WTC11 (cell line): Measurements from ENCODE around the gene SLBP. TPM values are rescaled to one million over a fixed set of nuclear protein-coding genes. Genes with fewer than 3 reads are reported as not detected.

Experiments used
- ATAC-seq: fragments of 200-7000 bp; cut with Tn5 transposase; 2 replicates; pipeline ENCODE4 v1.10.0; 2021; ENCODE audit warnings: mild to moderate bottlenecking, moderate library complexity
- CTCF ChIA-PET: fragments of 300-600 bp; sonication (Branson Sonifier 250); formaldehyde crosslinking; loops from one replicate; lab custom pipeline; 2021; ENCODE audit warnings: antibody characterized with exemption; lab: Charles Lee
- POLR2A ChIA-PET: fragments of 350-600 bp; sonication (Branson Sonifier 250); formaldehyde crosslinking; loops from one replicate; lab custom pipeline; 2021; ENCODE audit warnings: antibody characterized with exemption; lab: Charles Lee
- DNase-seq: peaks from one replicate; pipeline ENCODE4 v3.0.0; 2021; ENCODE audit warnings: low spot score
- H3K27ac Mint-ChIP-seq: 2 replicates; pipeline ENCODE4 v1.8.0; 2021; ENCODE audit warnings: mixed read lengths
- H3K27me3 Mint-ChIP-seq: 2 replicates; pipeline ENCODE4 v1.8.0; 2021; ENCODE audit warnings: low read depth, mild to moderate bottlenecking, moderate library complexity, mixed read lengths
- H3K36me3 Mint-ChIP-seq: 2 replicates; pipeline ENCODE4 v1.8.0; 2021; ENCODE audit warnings: mixed read lengths
- H3K4me1 Mint-ChIP-seq: 2 replicates; pipeline ENCODE4 v1.8.0; 2022; ENCODE audit warnings: mixed read lengths
- H3K4me3 Mint-ChIP-seq: 2 replicates; pipeline ENCODE4 v1.8.0; 2021; ENCODE audit warnings: mild to moderate bottlenecking, moderate library complexity, mixed read lengths
- H3K9me3 Mint-ChIP-seq: 2 replicates; pipeline ENCODE4 v1.8.0; 2021; ENCODE audit warnings: mixed read lengths
- AR ChIP-seq: fragments of 250-450 bp; sonication (Bioruptor Pico); IDR thresholded peaks from 2 replicates; pipeline ENCODE4 v1.9.0; 2021; ENCODE audit warnings: mild to moderate bottlenecking
- ARID4B ChIP-seq: sonication (generic); formaldehyde crosslinking; IDR thresholded peaks from 2 replicates; pipeline ENCODE4 v1.8.0; 2023; ENCODE audit warnings: missing genetic modification reagents, mild to moderate bottlenecking, borderline replicate concordance
- ATF1 ChIP-seq: sonication (generic); formaldehyde crosslinking; IDR thresholded peaks from 2 replicates; pipeline ENCODE4 v1.8.1; 2023; ENCODE audit warnings: mild to moderate bottlenecking, moderate library complexity, missing genetic modification reagents
- ATF3 ChIP-seq: sonication (generic); formaldehyde crosslinking; conservative IDR thresholded peaks from 2 replicates; pipeline ENCODE4 v1.8.1; 2022; ENCODE audit warnings: mild to moderate bottlenecking, missing genetic modification reagents
- CDX4 ChIP-seq: fragments of 250-450 bp; sonication (Bioruptor Pico); IDR thresholded peaks from 2 replicates; pipeline ENCODE4 v1.9.0; 2021; ENCODE audit warnings: moderate library complexity, mild to moderate bottlenecking, inconsistent platforms, borderline replicate concordance
- E2F5 ChIP-seq: sonication (generic); formaldehyde crosslinking; IDR thresholded peaks from 2 replicates; pipeline ENCODE4 v1.8.1; 2022; ENCODE audit warnings: mild to moderate bottlenecking, moderate library complexity, missing genetic modification reagents
- FOXP1 ChIP-seq: sonication (generic); formaldehyde crosslinking; IDR thresholded peaks from 2 replicates; pipeline ENCODE4 v1.8.0; 2022; ENCODE audit warnings: missing genetic modification reagents, mild to moderate bottlenecking, moderate library complexity, borderline replicate concordance
- IRF2 ChIP-seq: sonication (generic); formaldehyde crosslinking; IDR thresholded peaks from 2 replicates; pipeline ENCODE4 v1.8.0; 2022; ENCODE audit warnings: low read depth, missing genetic modification reagents, borderline replicate concordance
- JUN ChIP-seq: sonication (generic); formaldehyde crosslinking; IDR thresholded peaks from 2 replicates; pipeline ENCODE4 v1.8.0; 2023; ENCODE audit warnings: mild to moderate bottlenecking, missing genetic modification reagents
- SOX15 ChIP-seq: fragments of 250-450 bp; sonication (Bioruptor Pico); IDR thresholded peaks from 2 replicates; pipeline ENCODE4 v1.9.0; 2021; ENCODE audit warnings: mild to moderate bottlenecking
- SP1 ChIP-seq: sonication (generic); formaldehyde crosslinking; conservative IDR thresholded peaks from 2 replicates; pipeline ENCODE4 v1.8.1; 2022; ENCODE audit warnings: missing genetic modification reagents
- TCF7 ChIP-seq: sonication (generic); formaldehyde crosslinking; IDR thresholded peaks from 2 replicates; pipeline ENCODE4 v1.8.0; 2022; ENCODE audit warnings: mild to moderate bottlenecking, low read depth, missing genetic modification reagents, moderate library complexity
- TP53 ChIP-seq: sonication (generic); formaldehyde crosslinking; IDR thresholded peaks from 2 replicates; pipeline ENCODE4 v1.8.1; 2023; ENCODE audit warnings: mild to moderate bottlenecking, missing genetic modification reagents
- USF2 ChIP-seq: sonication (generic); formaldehyde crosslinking; IDR thresholded peaks from 2 replicates; pipeline ENCODE4 v1.8.1; 2023; ENCODE audit warnings: mild to moderate bottlenecking, missing genetic modification reagents, moderate library complexity
- ZNF219 ChIP-seq: sonication (generic); formaldehyde crosslinking; IDR thresholded peaks from 2 replicates; pipeline ENCODE4 v1.8.0; 2023; ENCODE audit warnings: missing genetic modification reagents, mild to moderate bottlenecking, borderline replicate concordance
- ZNF423 ChIP-seq: fragments of 250-450 bp; sonication (Bioruptor Pico); IDR thresholded peaks from 2 replicates; pipeline ENCODE4 v2.1.2; 2022; ENCODE audit warnings: mild to moderate bottlenecking, moderate library complexity
- ZNF425 ChIP-seq: fragments of 250-450 bp; sonication (Bioruptor Pico); conservative IDR thresholded peaks from 2 replicates; pipeline ENCODE4 v1.9.0; 2021; ENCODE audit warnings: mild to moderate bottlenecking
- total RNA-seq: library from RNA; stranded (reverse); gene quantifications from 3 replicates; pipeline ENCODE4 v1.2.3, GENCODE V29; 2021

Gene SLBP
- total RNA-seq, 1 experiment from 2014 or later, result 40.2 TPM

- Mint-ChIP-seq H3K9me3 (no peaks in the 10 kb centered on the region), H3K36me3 (no peaks in the 10 kb centered on the region), H3K4me3 (no peak overlapping the region), H3K27me3 (no peaks in the 10 kb centered on the region), H3K27ac (peak overlapping the region; percentile 27; the same call in 1 of the 2 replicates), H3K4me1 (peaks cover 5% of the 10 kb centered on the region)
- no peak for ATAC-seq
- ChIA-PET CTCF (interaction anchor here (0.8 kb wide), 1 partner anchor 41 kb away, joined by 4 read pairs; no protein-coding TSS in a partner anchor), POLR2A (no interaction called here)
- TF ChIP-seq ZNF219 (CRISPR knock-in tag) (no peak), JUN (CRISPR knock-in tag) (no peak)
- DNase-seq, result no peak
Observed at GRCh38 chr4:1670279-1670678, 41.8 kb downstream of the SLBP start.

GRCh38 chr4:1669850-1670249 is 42.3 kb downstream of the SLBP start:
- CTCF ChIA-PET, result no interaction called here
- H3K27me3 Mint-ChIP-seq, result no peaks in the 10 kb centered on the region
- TF ChIP-seq SP1 (CRISPR knock-in tag) (no peak), ATF1 (CRISPR knock-in tag) (no peak), CDX4 (no peak), ATF3 (CRISPR knock-in tag) (no peak), FOXP1 (CRISPR knock-in tag) (no peak), IRF2 (CRISPR knock-in tag) (no peak)

GRCh38 chr4:1669270-1669669 is 42.8 kb downstream of the SLBP start:
- Mint-ChIP-seq H3K27ac (no peak overlapping the region), H3K36me3 (no peaks in the 10 kb centered on the region), H3K4me3 (no peak overlapping the region), H3K9me3 (no peaks in the 10 kb centered on the region), H3K27me3 (no peaks in the 10 kb centered on the region), H3K4me1 (peaks cover 5% of the 10 kb centered on the region)
- ATAC-seq (no peak), DNase-seq (no peak)
- ChIA-PET POLR2A (no interaction called here), CTCF (interaction anchor here (0.9 kb wide), 1 partner anchor 99 kb away, joined by 3 read pairs; no protein-coding TSS in a partner anchor)
- TF ChIP-seq TP53 (CRISPR knock-in tag) (no peak), TCF7 (CRISPR knock-in tag) (no peak), ZNF423 (CRISPR knock-in tag) (no peak), AR (no peak), E2F5 (CRISPR knock-in tag) (no peak), USF2 (CRISPR knock-in tag) (no peak), FOXP1 (CRISPR knock-in tag) (no peak)

More at GRCh38 chr4:1669850-1670249, 42.3 kb downstream of the SLBP start:
- no peak overlapping the region for H3K27ac Mint-ChIP-seq
- peaks cover 5% of the 10 kb centered on the region for H3K4me1 Mint-ChIP-seq
- no peaks in the 10 kb centered on the region for H3K36me3 Mint-ChIP-seq
- no peak for ATAC-seq
- H3K9me3 Mint-ChIP-seq, result no peaks in the 10 kb centered on the region
- POLR2A ChIA-PET, result no interaction called here
- DNase-seq, result no peak
- no peak overlapping the region for H3K4me3 Mint-ChIP-seq

GRCh38 chr4:1668488-1668840 is 43.7 kb downstream of the SLBP start:
- H3K36me3 Mint-ChIP-seq, result no peaks in the 10 kb centered on the region
- H3K4me3 Mint-ChIP-seq, result no peak overlapping the region
- H3K4me1 Mint-ChIP-seq, result peaks cover 5% of the 10 kb centered on the region
- ATAC-seq (no peak), DNase-seq (no peak)
- H3K27me3 Mint-ChIP-seq, result no peaks in the 10 kb centered on the region
- ChIA-PET CTCF (interaction anchor here (0.8 to 1.3 kb wide), 3 partner anchors 25 to 471 kb away, joined by 3 to 7 read pairs (median 3); no protein-coding TSS in a partner anchor), POLR2A (no interaction called here)
- H3K9me3 Mint-ChIP-seq, result no peaks in the 10 kb centered on the region
- no peak overlapping the region for H3K27ac Mint-ChIP-seq
- TF ChIP-seq ZNF425 (CRISPR knock-in tag) (no peak), ARID4B (no peak), SOX15 (no peak)
